Bronchial epithelial cell (primary cell): Measurements from ENCODE around the gene ADAMTS17. TPM values are rescaled to one million over a fixed set of nuclear protein-coding genes. Genes with fewer than 3 reads are reported as not detected.
A peak's percentile ranks its signal among the peaks of the same experiment; 100 is the strongest.

Experiments used
- DNase-seq: peaks from one replicate; pipeline ENCODE4 v3.0.0-alpha.2; 2010; ENCODE audit warnings: low read depth
- FAIRE-seq: peaks from 2 replicates; lab custom pipeline; 2011; peaks lifted over from hg19 to GRCh38; lab: Jason Lieb, UNC
- H3K27me3 ChIP-seq: 2 replicates; pipeline ENCODE4 v1.5.1; 2011; ENCODE audit warnings: low read length; ENCODE audit not compliant: control insufficient read depth, insufficient read depth
- H3K36me3 ChIP-seq: 2 replicates; pipeline ENCODE4 v1.5.1; 2011; ENCODE audit warnings: low read length; ENCODE audit not compliant: control insufficient read depth, insufficient read depth
- H3K4me3 ChIP-seq: 2 replicates; pipeline ENCODE4 v1.5.1; 2011; ENCODE audit warnings: mild to moderate bottlenecking, low read depth, low read length, control low read depth
- total RNA-seq: library from RNA; depleted of rRNA; stranded (reverse); fragments of >200 nt; gene quantifications from 2 replicates; pipeline ENCODE4 v1.2.1, GENCODE V29; 2014
- TF ChIP-seq, protein P1 (sequence below): IDR thresholded peaks from 2 replicates; pipeline ENCODE4 v1.5.1; 2011; ENCODE audit warnings: mild to moderate bottlenecking, moderate library complexity, low read length, control low read depth, inconsistent platforms; ENCODE audit not compliant: insufficient read depth, severe bottlenecking

Gene ADAMTS17
- total RNA-seq, 1 donor from 2014 or later = 1.1 TPM

DNA sequence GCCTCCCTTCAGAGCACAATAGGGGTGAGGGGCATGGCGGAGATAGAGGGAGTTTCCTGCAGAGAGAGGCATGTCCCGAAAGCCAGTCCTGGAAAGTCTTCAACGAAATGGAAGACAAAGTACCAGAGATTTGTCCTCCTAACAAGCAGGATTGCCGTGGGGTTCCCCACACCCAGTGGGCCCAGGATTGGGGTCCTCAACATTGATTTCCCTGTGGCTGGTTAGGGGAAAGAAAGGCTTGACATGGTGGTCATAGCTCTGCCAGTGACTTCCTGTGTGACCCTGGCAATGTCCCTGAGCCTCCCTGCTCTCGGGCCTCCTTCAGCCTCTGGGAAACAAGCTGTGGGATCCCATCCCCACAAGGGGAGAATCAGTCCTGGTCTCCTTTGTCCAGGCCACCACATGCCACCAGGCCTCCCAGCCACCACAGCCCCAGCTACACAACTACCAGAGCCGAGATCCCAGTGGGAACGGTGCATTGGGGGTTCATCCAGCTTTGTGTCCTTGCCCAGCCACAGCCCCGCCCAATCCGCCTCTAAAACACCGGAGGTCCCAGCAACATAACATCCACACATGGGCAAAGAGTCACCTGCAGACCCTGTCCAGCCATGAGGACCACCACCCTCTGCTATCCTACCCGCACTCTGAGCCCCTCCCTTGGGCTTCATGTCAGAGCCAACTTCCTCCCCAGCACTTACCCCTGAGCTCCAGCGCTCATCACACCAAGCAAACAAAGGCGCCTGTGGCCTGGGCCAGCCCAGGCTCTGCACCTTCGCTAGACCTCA, 63.0 kb downstream of the ADAMTS17 start:
- no peak overlapping the region for H3K4me3 ChIP-seq
- DNase-seq (no peak), FAIRE-seq (no peak)
- H3K27me3 ChIP-seq = no peaks in the 10 kb centered on the region
- no peaks in the 10 kb centered on the region for H3K36me3 ChIP-seq
- TF ChIP-seq, protein P1, sequence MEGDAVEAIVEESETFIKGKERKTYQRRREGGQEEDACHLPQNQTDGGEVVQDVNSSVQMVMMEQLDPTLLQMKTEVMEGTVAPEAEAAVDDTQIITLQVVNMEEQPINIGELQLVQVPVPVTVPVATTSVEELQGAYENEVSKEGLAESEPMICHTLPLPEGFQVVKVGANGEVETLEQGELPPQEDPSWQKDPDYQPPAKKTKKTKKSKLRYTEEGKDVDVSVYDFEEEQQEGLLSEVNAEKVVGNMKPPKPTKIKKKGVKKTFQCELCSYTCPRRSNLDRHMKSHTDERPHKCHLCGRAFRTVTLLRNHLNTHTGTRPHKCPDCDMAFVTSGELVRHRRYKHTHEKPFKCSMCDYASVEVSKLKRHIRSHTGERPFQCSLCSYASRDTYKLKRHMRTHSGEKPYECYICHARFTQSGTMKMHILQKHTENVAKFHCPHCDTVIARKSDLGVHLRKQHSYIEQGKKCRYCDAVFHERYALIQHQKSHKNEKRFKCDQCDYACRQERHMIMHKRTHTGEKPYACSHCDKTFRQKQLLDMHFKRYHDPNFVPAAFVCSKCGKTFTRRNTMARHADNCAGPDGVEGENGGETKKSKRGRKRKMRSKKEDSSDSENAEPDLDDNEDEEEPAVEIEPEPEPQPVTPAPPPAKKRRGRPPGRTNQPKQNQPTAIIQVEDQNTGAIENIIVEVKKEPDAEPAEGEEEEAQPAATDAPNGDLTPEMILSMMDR = no peak

DNA sequence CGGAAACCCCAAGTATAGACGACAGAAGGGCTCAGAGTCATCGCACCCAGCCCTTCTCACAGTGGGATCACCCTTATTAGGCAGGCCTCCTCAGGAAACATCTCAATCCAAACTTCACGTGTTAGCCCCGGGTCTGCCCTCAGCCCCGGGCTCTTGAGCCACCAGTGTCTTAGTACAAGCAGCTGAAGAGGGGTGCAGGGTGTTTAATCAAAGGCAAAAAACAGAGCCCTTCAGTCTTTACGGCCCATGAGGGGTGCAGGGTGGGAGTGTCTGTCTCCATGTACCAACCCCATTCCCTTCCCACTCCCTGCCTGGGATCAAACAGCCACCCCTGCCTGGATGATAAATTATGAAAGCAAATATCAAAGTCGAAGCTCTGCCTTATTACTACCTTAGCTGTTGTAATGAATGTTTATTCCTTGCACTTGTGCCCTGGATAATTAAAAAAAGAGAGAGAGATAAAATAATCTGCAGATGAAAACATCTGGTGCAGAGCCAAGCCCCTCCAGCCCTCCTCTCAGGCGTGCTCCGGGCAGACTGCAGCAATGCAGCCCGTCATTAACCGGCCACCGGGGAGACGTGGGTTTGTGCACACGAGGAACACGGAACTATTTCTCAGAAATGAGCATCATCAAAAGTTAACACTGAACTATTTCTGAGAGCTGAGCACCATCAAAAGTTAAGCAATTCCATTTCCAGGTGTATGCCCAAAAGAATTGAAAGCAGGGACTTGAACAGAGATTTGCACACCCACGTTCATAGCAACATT, 64.5 kb downstream of the ADAMTS17 start:
- Histone ChIP-seq H3K27me3 (no peaks in the 10 kb centered on the region), H3K4me3 (no peak overlapping the region), H3K36me3 (no peaks in the 10 kb centered on the region)
- FAIRE-seq (no peak), DNase-seq (no peak)
- TF ChIP-seq, protein P1 = no peak

DNA sequence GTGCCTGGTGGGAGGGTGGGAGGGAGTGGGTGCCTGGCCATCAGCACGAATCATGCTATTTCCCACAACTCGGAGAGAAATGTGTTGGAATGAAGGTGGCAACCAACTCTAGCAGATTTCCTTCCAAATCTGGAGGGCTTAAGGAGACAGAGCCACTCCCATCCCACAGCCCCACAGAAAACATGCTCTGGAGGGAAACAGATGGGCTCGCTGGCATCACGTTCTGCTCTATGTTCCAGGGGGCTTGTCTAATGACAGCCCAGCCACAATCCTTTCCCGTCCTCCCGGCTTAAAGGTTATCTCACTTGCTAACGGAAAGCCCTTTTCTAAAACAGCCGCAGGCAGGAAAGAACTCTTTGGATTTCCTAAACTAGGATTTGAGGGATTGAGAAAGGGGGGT, 65.3 kb downstream of the ADAMTS17 start:
- TF ChIP-seq, protein P1 = no peak

DNA sequence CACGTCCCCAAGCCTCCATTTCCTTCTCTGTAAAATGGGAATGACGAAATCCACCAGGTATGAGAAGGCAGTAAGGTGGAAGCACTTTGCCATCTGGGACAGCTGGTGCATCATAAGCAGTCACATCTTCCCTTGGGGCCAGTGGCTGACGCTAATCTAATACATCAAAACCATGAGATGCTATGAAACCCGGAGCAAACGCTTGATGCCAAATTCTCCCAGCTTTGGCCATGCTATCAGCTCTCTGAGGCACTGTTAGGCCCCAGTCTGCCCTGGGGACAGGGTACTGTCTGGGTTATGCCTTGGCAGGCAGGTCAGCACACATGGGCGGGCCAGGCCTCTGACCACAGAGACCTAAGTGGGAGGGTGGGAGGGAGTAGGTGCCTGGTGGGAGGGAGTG, 66.1 kb downstream of the ADAMTS17 start:
- FAIRE-seq = peak; percentile 23
- Histone ChIP-seq H3K27me3 (no peaks in the 10 kb centered on the region), H3K4me3 (no peak overlapping the region), H3K36me3 (no peaks in the 10 kb centered on the region)
- DNase-seq = no peak
- TF ChIP-seq, protein P1 = no peak

More for the DNA sequence above, 65.3 kb downstream of the ADAMTS17 start:
- no peak for DNase-seq
- Histone ChIP-seq H3K36me3 (no peaks in the 10 kb centered on the region), H3K4me3 (no peak overlapping the region), H3K27me3 (no peaks in the 10 kb centered on the region)
- no peak for FAIRE-seq

DNA sequence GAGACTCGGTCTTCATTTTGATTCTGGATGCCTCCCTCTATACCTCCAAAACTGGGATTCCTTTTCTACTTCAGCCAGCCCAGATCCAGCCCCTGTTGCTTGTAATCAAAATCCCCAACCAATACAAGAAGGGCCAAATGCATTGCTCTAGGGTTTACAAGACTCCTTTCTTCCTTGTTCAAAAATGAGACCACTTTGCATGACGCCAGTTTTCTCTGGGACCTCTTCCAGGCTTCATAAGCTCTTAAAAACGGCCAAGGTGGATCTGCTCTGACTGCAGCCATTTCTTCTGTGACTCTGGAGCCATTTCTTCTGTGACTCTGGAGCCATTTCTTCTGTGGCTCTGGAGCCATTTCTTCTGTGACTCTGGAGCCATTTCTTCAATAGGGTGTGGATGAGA, 71.9 kb downstream of the ADAMTS17 start:
- TF ChIP-seq, protein P1 = no peak
- Histone ChIP-seq H3K36me3 (no peaks in the 10 kb centered on the region), H3K27me3 (no peaks in the 10 kb centered on the region), H3K4me3 (no peak overlapping the region)
- DNase-seq (no peak), FAIRE-seq (no peak)
